Stimulated activated CD8-positive, alpha-beta memory T cell treated with anti-CD3 and anti-CD28 coated beads, Interleukin-15, amount 100 ng/mL, for 48 hours (primary cell): Measurements from ENCODE around the gene IRF6.
A peak's percentile ranks its signal among the peaks of the same experiment; 100 is the strongest.

Experiments
- DNase-seq, 2 donors: peaks; one replicate each; pipeline ENCODE4 v3.0.0-alpha.2; 2020; ENCODE audit warnings: low read depth in 2 of 2

IRF6 gene

DNA sequence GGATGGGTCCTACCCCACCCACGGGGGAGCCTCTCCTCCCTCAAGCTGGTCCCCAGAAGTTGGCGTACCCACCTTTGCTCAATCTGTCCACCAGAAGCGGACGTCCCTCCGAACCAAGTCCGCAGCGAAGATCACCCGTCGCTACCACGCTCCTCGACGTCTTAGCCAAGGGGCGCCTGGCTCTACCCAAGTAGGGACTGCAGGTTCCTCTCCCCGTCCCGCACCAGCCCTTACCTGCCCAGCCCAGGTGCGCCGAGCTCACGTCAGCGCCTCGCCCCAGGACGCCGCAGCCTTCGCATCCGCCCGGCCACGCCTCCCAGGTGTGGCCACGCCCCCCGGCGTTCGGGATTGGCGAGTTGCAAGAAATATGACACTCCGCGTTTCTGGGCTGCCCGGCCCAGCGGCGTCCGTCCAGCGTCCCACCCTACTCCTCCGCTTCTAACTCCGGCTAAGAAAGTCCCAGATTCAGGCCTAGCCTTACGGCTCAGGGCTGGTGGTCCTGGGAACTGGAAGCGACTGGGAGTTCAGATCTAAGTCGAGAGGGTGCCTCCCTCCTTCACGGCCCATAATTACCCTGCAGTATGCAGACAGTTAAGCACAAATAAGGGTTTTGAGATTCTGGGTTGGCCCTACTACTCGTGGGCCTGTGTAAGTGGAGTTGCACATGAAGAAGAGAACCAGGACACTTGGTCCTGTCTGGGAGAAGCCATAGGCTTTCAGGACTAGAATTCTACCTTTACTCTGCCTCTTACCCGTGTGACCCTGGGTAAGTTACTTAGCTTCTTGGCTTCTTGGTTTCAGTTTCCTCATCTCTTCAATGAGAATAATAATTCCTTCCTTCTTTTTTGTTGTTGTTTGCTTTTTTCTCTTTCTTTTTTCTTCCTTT is at the start of gene IRF6:
IRF6 (minus strand) TSS at position 268 of the 886 bp plus-strand sequence. CDS start 4,729 bp downstream, outside the sequence.
- peak; percentile 55 to 62 for DNase-seq

DNA sequence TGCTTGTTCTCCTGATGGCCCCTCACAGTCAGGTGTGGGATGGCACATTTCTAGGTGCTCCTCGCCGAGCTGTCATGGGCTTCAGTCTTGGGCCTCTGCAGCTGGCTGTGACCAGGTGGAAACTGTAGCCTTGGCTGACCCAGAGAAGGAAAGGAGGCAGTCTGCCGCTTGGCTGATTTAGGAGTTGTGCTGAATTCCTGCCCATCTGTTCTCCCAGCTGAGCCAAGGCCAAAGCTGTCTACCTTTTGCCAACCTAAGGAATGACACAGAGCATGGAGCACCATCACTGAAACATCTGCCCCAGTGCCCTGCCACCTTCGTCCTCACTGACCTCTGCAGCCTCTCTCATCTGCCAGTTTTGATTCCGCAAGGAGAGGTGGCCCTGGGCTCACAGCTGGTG is 49.7 kb upstream of the IRF6 start:
- DNase-seq = no peak

DNA sequence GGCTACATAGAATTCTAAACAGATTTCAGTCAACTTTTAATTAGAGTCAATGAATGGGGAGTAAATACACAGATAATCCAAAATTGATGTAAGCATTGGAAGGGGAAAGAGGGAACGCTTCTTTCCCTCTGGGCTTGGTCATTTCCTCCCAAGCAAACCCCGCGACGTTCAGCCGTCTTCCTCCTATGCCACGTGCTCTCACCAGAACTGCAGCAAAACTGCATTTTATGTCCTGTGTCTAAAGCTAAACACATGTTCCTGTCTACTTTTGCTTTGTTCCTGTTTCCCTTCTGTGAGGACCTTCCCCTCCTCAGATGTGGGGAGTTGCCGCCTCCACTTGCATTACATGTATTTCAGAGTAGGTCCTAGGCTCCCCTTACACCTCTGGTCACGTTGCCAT is 49.1 kb upstream of the IRF6 start:
- DNase-seq = no peak

DNA sequence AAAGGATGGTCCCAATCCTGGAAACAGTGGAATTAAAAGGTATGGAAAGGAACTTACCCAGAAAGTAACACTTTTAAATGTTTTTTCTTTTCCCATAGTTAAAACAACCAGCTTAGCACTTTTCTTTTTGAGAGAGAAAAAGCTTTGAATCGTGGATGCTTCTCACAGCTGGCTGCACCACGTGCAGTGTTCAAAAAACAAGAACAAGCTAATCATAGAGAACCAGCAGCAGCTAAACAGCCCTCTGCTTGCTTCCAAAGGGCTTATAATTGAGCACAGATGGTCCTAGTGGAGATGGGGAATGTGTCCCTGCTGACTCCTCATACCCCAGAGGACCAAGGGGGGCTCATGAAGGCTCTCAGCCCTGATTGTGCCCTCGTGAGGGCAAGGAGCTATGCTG is 48.3 kb upstream of the IRF6 start:
- DNase-seq = no peak

DNA sequence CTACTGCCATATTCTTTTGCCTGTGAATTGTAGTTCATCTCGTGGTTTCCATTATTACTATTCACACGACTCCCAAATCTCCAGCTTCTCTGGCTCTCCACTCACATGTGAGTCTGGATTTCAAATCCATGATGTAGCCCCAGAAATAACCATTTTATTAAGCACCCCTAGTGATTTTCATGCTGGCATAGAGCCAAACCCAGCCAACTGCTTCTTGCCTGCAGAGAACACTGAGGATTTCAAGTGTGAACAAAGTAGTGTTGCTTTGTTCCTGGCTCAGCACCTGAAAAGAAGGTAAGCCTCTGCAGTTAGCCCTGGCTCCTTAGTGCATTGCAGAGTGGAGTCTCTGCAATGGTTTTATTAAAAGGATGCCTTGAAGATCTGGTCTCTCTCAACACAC is 47.7 kb upstream of the IRF6 start:
- DNase-seq = no peak

DNA sequence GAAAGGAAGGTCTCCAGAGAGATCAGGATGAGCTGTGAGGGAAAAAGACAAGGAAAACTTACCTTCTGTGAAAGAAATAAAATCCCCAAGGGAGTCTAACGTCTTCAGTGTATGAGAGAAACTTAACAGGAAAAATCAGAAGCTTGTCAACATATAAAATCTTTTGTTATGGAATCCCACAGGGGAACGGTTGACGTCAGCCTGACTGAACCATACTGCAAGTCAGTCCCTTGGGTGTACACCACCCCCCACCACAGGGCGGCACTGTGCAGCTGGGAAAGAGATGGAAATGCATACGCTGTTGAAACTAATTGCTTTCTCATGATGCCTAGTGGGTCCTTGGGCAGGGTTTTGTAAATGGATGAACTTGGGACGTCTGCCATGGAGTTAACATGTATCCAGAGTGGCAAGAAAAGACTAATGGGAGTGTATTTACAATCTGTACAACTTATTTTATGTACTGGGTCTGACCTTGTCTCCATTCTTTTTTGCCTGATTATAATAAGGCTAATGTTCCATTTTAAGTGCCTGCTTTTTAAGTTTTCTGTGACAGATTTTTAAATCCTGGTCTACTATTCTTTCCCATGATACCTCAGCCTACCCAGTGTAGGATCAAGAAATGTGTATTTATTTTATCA is 44.5 kb upstream of the IRF6 start:
- DNase-seq = peak in 1 of 2 donors; percentile 22

DNA sequence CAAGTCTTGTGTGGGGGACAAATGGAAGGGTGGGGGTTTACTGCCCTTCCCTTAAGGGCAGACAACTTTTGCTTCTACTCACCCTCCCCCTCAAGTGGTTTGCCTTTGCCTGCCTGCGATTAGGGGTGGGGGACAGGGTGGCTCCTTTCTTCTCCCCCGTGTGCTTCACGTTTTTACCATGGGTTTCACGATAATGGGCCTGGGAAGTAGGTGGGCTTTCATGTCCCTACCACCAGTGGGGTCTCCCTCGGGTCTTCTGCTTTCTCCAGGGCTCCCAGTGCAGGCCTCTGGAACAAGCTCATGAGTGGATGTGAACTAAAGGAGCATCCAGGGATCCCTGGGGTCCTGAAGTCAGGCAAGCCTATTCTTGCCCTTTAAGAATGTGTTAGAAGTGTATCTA is 43.4 kb upstream of the IRF6 start:
- DNase-seq = no peak

DNA sequence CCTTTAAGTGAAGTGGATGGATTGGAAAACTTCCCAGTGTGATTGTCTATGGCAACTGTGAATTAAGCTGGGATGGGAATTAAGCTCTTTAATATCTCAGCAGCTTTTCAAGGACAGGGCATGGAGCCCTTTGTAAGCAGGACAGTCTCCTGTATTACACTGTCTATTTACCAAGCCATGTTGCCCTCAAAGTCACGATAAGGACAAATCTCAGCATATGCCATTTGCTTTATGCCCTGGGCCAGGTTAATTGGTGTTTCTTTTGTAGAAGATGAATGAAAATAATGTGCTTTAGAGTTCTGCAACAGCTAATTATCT is 39.4 kb upstream of the IRF6 start:
- no peak for DNase-seq

DNA sequence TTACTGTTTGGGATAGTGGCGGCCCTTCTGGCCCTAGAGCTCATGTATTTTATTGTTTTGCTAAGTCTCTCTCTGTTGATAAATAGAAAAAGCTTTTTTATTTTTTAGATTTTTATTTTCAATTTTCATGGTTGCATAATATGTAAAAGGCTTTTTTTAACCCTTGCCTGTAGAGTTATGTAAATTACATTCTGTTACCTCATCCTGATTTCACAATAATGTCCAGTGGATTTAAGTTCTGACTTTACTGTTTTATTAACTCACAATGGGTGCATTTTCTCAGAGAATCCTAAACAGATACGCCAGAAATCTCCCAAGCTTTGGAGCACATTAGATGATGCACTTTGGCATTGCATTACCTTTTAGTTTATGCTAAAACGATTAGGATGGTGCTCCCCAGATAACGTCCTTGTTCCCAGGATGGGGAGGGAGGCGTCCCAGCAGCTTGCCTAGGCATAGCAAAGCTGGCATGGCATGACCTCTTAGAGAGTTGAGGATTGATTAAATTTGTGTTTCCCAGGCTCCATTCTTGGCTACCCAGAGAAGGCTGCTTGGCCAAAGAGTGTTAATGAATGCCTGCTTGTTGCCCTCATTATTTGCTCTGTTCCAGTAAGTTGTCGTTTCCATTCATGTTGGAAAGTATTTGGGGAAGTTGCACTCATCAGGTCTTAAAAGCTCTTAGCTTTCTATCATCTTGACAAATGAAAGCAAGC is 38.9 kb upstream of the IRF6 start:
- DNase-seq = no peak

DNA sequence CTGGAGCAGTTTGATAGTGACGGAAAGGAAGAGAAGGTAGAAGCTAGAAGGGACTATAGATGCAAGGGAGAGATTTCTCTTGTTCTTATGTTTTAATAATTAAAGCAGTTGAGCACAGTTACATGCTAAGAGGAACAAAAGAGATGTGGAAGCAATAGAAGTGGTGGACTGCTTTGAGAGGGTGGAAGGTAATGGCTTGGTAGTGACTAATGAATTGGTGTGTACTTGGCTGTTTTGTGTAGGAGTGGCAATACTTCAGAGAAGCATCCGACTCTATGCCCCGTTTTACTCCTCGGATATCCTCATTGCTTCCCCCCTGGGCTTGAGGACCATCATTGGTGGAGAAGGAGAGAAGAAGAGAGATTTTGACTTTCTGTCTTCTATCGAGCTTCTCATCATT is 34.7 kb upstream of the IRF6 start:
- no peak for DNase-seq

DNA sequence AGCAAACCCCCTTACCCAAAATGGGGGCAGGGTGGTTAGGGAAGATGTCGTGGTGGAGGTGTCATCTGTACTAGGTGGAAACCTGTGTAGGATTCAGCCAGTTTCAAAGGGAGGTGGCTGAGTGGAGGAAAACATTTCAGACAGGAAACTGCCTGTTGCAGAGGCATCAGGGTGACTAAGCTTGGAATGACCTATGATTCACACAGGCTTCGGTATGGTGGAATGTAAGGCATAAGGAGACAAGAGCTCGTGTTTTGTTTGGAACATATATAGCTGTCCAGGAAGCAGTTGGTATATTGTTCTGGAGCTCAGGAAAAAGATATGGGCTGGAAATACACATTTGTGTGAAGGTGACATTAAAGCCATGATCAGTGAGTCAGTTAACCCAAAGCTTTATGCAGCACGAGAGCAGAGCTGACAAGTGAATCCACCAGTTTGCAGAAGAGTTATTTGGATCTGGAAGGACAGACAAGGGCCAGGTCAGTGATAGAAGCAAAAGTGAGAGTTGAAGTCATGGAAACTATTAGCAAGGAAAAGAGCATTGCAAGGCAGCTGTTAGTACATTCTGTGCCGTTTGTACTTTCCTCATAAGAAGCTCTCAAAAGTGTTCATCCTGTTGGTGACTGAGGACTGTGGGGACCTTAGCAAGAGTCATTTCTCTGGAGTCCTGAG is 34.1 kb upstream of the IRF6 start:
- no peak for DNase-seq

DNA sequence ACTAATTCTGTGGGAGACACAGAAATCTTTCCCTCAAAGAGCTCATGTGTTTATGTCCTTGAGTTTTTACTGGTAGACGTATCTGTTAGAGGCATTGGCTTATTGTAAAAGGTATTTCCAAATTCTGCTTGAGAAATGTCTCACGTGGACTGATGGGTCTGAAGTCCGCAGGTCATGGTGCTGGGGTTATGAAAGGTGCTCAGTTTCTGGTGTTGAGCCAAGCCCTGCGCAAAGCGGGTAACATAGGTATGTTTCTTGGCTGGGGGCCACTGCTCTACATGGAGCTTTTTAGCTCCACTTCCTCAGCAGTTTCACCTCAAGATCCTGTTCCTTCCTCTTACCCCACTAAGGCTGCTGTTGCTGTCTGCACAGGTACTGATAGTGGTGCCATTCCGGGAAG is 32.6 kb upstream of the IRF6 start:
- DNase-seq = no peak

DNA sequence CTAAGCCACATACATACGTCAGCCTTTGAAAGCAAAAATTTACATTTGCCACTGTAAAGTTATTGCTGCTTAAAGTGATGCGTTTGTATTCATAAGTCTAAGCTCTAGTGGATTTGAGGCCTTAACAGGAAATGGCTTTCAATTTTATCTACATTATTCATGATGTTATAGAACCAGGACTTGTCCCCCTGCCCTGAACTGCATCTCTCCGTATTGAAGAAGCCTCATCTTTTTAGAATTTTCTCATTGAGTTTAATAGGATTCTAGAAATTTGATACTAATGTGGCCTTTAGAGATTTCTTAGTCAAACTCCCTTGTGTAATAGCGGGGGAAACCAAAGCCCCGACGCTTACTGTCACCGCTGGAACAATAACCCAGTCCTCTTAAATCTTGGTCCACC is 31.7 kb upstream of the IRF6 start:
- no peak for DNase-seq

DNA sequence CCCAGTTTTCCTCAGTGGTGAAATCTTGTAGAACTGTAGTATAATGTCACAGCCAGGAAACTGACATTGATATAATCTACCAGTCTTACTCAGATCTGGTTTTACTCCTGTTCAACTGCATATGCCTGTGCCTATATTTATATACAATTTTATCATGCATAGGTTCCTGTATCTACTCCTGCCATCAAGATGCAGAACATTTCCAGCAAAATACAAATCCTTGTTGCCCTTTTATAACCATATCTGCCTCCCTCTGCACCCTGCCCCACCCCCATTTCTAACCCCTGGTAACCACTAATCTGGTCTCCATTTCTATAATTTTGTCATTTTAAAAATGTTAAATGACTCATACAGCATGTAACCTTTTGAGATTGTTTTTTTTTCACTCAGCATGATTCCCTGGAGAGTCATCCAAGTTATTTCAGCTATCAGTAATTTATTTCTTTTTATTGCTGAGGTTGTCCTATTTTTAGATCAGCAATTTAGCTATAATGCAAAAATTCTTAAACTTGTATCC is 29.9 kb upstream of the IRF6 start:
- no peak for DNase-seq

DNA sequence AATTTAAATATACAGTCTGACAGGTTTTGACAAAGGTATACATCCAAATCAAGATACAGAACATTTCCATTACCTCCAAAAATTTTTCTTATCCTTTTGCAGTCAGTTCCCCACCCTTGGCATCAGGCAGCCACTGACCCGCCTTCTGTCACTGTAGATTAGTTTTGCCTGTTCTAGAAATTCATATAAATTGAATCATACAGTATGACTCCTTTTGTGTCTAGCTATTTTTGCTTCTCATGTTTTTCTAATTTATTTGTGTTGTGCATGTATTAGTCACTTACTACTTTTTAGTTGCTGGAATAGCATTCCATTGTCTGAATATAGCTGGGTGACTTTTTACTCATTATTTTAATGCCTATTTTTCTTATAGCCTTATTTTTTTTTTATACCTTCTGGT is 25.7 kb upstream of the IRF6 start:
- no peak for DNase-seq

DNA sequence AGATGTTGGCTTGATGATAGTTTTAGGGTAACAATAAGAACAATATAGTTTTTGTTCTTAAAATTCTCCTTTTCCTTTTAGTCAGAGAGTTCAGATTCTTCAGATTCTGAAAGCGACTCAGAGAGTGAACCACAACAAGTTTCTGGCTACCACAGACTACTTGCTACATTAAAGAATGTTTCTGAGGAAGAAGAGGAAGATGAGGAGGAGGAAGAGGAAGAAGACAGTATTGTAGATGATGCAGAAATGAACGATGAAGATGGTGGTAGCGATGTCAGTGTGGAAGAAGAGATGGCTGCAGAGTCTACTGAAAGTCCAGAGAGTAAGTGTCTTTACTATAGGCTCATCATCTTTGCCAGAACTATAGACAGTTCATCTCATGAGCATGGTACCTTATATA is 24.8 kb upstream of the IRF6 start:
- no peak for DNase-seq

DNA sequence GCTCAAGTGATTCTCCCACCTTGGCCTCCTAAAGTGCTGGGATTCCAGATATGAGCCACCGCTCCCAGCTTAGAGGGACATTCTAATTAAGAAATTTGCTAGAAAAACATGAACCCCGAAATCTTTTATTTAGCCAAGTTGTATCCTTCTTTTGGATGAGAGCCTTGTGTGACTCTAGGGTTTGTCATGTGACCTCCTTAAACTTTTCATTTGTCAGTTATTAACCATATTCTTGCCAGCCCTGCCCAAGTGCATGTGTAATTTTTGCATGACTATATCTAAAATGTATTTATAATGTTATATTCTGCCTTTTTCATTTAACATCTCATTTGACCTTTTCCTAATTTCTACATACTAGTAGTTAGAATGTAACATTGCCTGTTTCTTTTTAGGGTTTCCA is 23.8 kb upstream of the IRF6 start:
- DNase-seq = no peak

DNA sequence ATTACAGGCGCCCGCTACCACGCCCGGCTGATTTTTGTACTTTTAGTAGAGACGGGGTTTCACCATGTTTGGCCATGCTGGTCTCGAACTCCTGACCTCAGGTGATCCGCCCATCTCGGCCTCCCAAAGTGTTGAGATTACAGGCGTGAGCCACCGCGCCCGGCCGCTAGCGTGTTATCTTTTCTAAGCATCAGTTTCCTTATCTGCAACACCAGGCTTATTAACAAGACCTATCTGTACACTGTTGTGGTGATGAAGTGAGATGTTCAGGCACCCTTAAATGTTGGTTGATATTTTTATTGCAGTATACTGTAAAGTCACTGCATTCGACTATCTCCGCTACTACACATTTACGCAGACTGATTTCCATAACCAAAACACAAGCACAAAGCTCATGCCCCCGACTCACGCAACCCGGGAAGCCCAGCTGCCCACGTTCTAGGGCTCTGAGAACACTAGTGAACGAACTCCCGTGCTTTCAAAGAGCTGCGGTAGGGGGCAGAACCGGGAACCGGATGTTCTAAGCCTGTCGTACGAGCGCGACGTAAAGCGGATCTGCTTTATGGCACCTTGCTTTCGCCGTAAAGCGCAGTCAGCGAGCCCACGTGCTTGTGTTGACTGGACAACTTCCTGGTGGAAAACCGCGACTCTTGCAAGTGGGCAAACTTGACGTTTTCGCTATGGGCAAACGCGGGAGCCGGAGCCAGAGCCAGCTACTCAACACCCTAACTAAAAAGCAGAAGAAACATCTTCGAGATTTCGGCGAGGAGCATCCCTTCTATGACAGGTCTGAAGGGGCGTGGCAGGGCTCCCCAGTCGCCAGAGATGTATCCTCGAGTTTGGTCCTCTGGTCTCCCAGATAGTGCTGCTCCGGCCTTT is 21.7 kb upstream of the IRF6 start, which contains the start of gene UTP25:
UTP25 (plus strand) TSS at position 589 of the 879 bp plus-strand sequence; CDS start at position 681, 92 bp downstream.
- DNase-seq = peak; percentile 87 to 89

DNA sequence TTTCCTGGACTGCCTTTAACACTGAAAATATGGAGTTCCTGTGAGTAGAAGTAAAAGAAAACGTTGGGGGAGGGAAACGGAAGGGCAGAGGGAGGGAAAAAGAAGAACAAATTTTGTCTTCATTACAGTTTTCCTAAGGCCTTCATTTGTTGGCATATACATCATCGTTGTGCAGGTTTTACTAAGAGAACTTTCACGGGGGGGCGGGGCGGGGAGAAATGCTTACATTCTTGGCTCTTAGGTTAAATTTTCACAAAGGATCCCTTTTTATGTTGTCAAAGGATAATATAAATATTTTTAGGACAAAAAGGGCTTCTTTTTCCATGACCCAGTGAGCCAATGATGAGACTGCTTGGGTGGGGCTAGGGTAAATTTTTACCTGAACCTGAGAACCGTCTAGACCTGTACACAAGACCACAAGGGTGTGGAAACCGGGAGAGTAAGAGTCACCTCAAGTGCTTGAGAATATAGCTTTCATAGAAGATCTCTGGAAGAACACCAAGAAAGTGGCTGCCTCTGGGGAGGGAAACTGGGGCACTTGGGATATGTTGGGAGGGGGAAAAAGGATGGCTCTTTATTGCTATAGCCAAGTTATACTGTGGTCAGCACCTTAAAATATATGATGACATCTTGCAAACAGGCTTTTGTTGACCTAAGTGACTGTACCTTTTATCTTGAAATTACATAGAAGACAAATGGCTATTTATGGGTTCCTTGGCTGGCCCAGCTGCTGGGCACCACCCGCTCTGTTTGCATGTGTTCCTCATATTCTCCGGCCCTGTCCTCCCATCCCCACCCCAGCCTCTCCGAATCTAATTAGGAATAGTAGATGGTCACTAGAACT is 19.9 kb upstream of the IRF6 start:
- no peak for DNase-seq
